ENCODE results near the gene KLHDC8B. TPM values are rescaled to one million over a fixed set of nuclear protein-coding genes. Genes with fewer than 3 reads are reported as not detected.

KLHDC8B gene
- total and polyA plus RNA-seq, 10 of the 15 experiments (the other 5 are each of a cell fraction or from before 2014, with no cell fraction given) = 0.31 to 1.5 (median 0.85) TPM; not detected in 1

DNA sequence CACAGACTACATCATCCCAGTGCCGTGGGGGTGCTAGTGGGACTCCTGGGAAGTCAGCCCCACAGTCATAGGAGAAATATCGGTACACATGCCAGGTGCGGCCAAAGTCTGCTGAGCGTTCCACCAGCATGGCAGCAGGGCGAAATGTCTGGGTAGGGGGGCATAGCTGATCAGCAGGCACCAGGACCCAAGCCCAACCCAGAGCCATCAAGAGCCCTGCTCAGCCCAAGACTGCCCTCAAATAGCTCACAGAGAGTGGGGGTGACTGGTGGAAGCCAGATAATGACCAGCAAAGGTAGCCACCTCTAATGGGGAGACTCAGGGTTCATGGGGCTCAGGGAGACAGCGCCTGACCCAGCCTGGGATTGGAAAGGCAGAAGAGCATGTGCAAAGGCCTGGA, 39.8 kb upstream of the KLHDC8B start:
- intact Hi-C loops (cut with micrococcal nuclease; ENCODE audit: unreplicated experiment) = no loop called here
- no peak overlapping the region for H3K27ac ChIP-seq (ENCODE audit: control insufficient read depth, insufficient read depth)
- no peaks in the 10 kb centered on the region for H3K4me1 ChIP-seq (ENCODE audit: control insufficient read depth, insufficient read depth, low read length)
- H3K27me3 ChIP-seq (replicated peaks in 1 of 2; ENCODE audit: control insufficient read depth in 2 of 2, insufficient read depth in 2 of 2, low read length in 1 of 2) = peaks cover 3 to 4% of the 10 kb centered on the region in 2 experiments; a peak in 2 of 4 replicates
- ChIA-PET CTCF (interaction anchor here (1.0 kb wide), 1 partner anchor 144 kb away, joined by 3 read pairs; no protein-coding TSS in a partner anchor), POLR2A (no interaction called here), RAD21 (ENCODE audit: unreplicated experiment) (no interaction called here), SMC1A (ENCODE audit: uncharacterized antibody, unreplicated experiment) (no interaction called here)
- BruUV-seq (replicated peaks) = no TSS peak
- DNase-seq (ENCODE audit: low read depth, low spot score) (no peak), ATAC-seq (no peak), FAIRE-seq (no peak)
- no peaks in the 10 kb centered on the region for H3K79me2 ChIP-seq (ENCODE audit: control insufficient read depth, insufficient read depth, low read length)
- in situ Hi-C loops (cut with MboI) = no loop called here
- WGBS (ENCODE audit: insufficient coverage, insufficient replicate concordance, low lambda C conversion rate, missing lambda C conversion rate) = 65% methylated on average over 6 of the region's 6 CpGs
- no peak overlapping the region for H2AFZ ChIP-seq (ENCODE audit: control insufficient read depth, low read depth, low read length)
- H3K4me3 ChIP-seq = no peak overlapping the region
- H3K36me3 ChIP-seq (ENCODE audit: control insufficient read depth in 2 of 2, insufficient read depth in 2 of 2, low read length in 1 of 2) = no peaks in the 10 kb centered on the region
- H4K20me1 ChIP-seq (ENCODE audit: control insufficient read depth, insufficient read depth) = no peaks in the 10 kb centered on the region
- H3K4me2 ChIP-seq (ENCODE audit: control insufficient read depth, insufficient read depth) = no peak overlapping the region
- no peaks in the 10 kb centered on the region for H3K9me3 ChIP-seq (replicated peaks; ENCODE audit: control insufficient read depth, insufficient read depth, low read length)
- H3K9ac ChIP-seq (ENCODE audit: control insufficient read depth, insufficient read depth, low read length) = no peak overlapping the region
- TF ChIP-seq HDAC6 (IDR thresholded peaks at IDR 0.05; ENCODE audit: unreplicated experiment) = no peak
- TF ChIP-seq PBX3 (IDR thresholded peaks at IDR 0.05; ENCODE audit: insufficient replicate concordance, low read depth, low read length) = no peak
- no peak for TF ChIP-seq TAF1 (IDR thresholded peaks at IDR 0.05; ENCODE audit: borderline replicate concordance, low read depth, low read length)
- no peak for TF ChIP-seq CHD1 (IDR thresholded peaks at IDR 0.05; ENCODE audit: low read depth, low read length)
- no peak for TF ChIP-seq ZNF687 (IDR thresholded peaks at IDR 0.05)
- no peak for TF ChIP-seq MEF2A (IDR thresholded peaks at IDR 0.05; ENCODE audit: insufficient read depth, low read depth, low read length)
- no peak for TF ChIP-seq RAD21 (IDR thresholded peaks at IDR 0.05; ENCODE audit: insufficient read depth, low read depth, low read length)
- TF ChIP-seq JUNB (IDR thresholded peaks at IDR 0.05) = no peak
- TF ChIP-seq CHD4 (IDR thresholded peaks at IDR 0.05) = no peak
- TF ChIP-seq KLF5 (IDR thresholded peaks at IDR 0.05; ENCODE audit: partially characterized antibody) = no peak
- TF ChIP-seq RUNX3 (IDR thresholded peaks at IDR 0.05; ENCODE audit: low read length) = no peak
- no peak for TF ChIP-seq RAD51 (IDR thresholded peaks at IDR 0.05)
- TF ChIP-seq SPI1 (IDR thresholded peaks at IDR 0.05; ENCODE audit: borderline replicate concordance, insufficient read depth, low read depth, low read length) = no peak
- no peak for TF ChIP-seq ATF3 (IDR thresholded peaks at IDR 0.05; ENCODE audit: borderline replicate concordance, extremely low read depth, low read depth, low read length)
- TF ChIP-seq ZBTB11 (CRISPR knock-in tag; IDR thresholded peaks at IDR 0.05) = no peak
- TF ChIP-seq STAT1 (conservative IDR thresholded peaks at IDR 0.05) = no peak
- TF ChIP-seq TARDBP (IDR thresholded peaks at IDR 0.05; ENCODE audit: borderline replicate concordance) = no peak

All from GM12878 (cell line).